COLO668 (cell line): Measurements from ENCODE around the gene R3HCC1L.
"Not testable (repeated sequence)": the region's sequence is repeated elsewhere in the genome, so short reads cannot be mapped to it uniquely, and the experiment has no call there.

ENCODE experiments used
- DNase-seq: peaks from one replicate; lab custom pipeline; 2025; ENCODE audit not compliant: unreplicated experiment; lab: John Stamatoyannopoulos, UW

R3HCC1L gene

GRCh38 chr10:98226508-98227144 is 92.2 kb downstream of the R3HCC1L start:
- DNase-seq, result no peak

- DNase-seq, result not testable (repeated sequence)
Observed at GRCh38 chr10:98227713-98228112, 93.3 kb downstream of the R3HCC1L start.

- DNase-seq, result not testable (repeated sequence)
Observed at GRCh38 chr10:98228266-98228665, 93.8 kb downstream of the R3HCC1L start.

GRCh38 chr10:98231417-98231816 is 97.0 kb downstream of the R3HCC1L start:
- no peak for DNase-seq

- no peak for DNase-seq
Observed at GRCh38 chr10:98235846-98236245, 101.4 kb downstream of the R3HCC1L start.

- DNase-seq, result no peak
Observed at GRCh38 chr10:98236862-98237261, 102.4 kb downstream of the R3HCC1L start.

- no peak for DNase-seq
Observed at GRCh38 chr10:98238391-98238790, 103.9 kb downstream of the R3HCC1L start.

GRCh38 chr10:98240524-98240923 is 106.1 kb downstream of the R3HCC1L start:
- no peak for DNase-seq

- no peak for DNase-seq
Observed at GRCh38 chr10:98242823-98243222, 108.4 kb downstream of the R3HCC1L start.

- DNase-seq, result no peak
Observed at GRCh38 chr10:98244141-98244540, 109.7 kb downstream of the R3HCC1L start.

GRCh38 chr10:98244586-98244985 is 110.1 kb downstream of the R3HCC1L start:
- DNase-seq, result no peak

GRCh38 chr10:98246911-98247805 is 112.7 kb downstream of the R3HCC1L start:
- DNase-seq, result no peak

- DNase-seq, result no peak
Observed at GRCh38 chr10:98248018-98248417, 113.6 kb downstream of the R3HCC1L start.

- no peak for DNase-seq
Observed at GRCh38 chr10:98249134-98249533, 114.7 kb downstream of the R3HCC1L start.

- DNase-seq, result no peak
Observed at GRCh38 chr10:98251399-98251798, 116.9 kb downstream of the R3HCC1L start.

GRCh38 chr10:98252464-98252863 is 118.0 kb downstream of the R3HCC1L start:
- DNase-seq, result no peak

GRCh38 chr10:98253499-98253898 is 119.0 kb downstream of the R3HCC1L start:
- DNase-seq, result no peak

- DNase-seq, result no peak
Observed at GRCh38 chr10:98254234-98254974, 119.9 kb downstream of the R3HCC1L start.

GRCh38 chr10:98255146-98255877 is 120.9 kb downstream of the R3HCC1L start:
- DNase-seq, result no peak

GRCh38 chr10:98256692-98257091 is 122.2 kb downstream of the R3HCC1L start:
- no peak for DNase-seq

GRCh38 chr10:98257198-98257597 is 122.7 kb downstream of the R3HCC1L start:
- no peak for DNase-seq
